ENCODE data around the gene EPB41L2.
"Not testable (repeated sequence)": the region's sequence is repeated elsewhere in the genome, so short reads cannot be mapped to it uniquely, and the experiment has no call there.

EPB41L2 gene

GRCh38 chr6:131063028-131063763 is at the start of gene EPB41L2:
Gene EPB41L2, minus strand, starts transcription at chr6:131063245. Its CDS starts 106,760 bp downstream, at chr6:130956485.
- DNase-seq = peak; percentile 36

- no peak for DNase-seq
Measured at GRCh38 chr6:131112249-131112648, 49.2 kb upstream of the EPB41L2 start.

GRCh38 chr6:131107151-131107550 is 44.1 kb upstream of the EPB41L2 start:
- no peak for DNase-seq

- DNase-seq = no peak
Measured at GRCh38 chr6:131103901-131104300, 40.9 kb upstream of the EPB41L2 start.

GRCh38 chr6:131103296-131103695 is 40.3 kb upstream of the EPB41L2 start:
- DNase-seq = no peak

- no peak for DNase-seq
Measured at GRCh38 chr6:131101911-131102680, 39.1 kb upstream of the EPB41L2 start.

GRCh38 chr6:131096786-131097185 is 33.7 kb upstream of the EPB41L2 start:
- no peak for DNase-seq

- DNase-seq = no peak
Measured at GRCh38 chr6:131093334-131093733, 30.3 kb upstream of the EPB41L2 start.

- not testable (repeated sequence) for DNase-seq
Measured at GRCh38 chr6:131091944-131092343, 28.9 kb upstream of the EPB41L2 start.

- not testable (repeated sequence) for DNase-seq
Measured at GRCh38 chr6:131090339-131090738, 27.3 kb upstream of the EPB41L2 start.

GRCh38 chr6:131084982-131085381 is 21.9 kb upstream of the EPB41L2 start:
- no peak for DNase-seq

GRCh38 chr6:131083687-131084086 is 20.6 kb upstream of the EPB41L2 start:
- DNase-seq = no peak

GRCh38 chr6:131082335-131082734 is 19.3 kb upstream of the EPB41L2 start:
- DNase-seq = no peak

GRCh38 chr6:131080084-131080483 is 17.0 kb upstream of the EPB41L2 start:
- DNase-seq = no peak

- no peak for DNase-seq
Measured at GRCh38 chr6:131073577-131073976, 10.5 kb upstream of the EPB41L2 start.

GRCh38 chr6:131070061-131070460 is 7.0 kb upstream of the EPB41L2 start:
- no peak for DNase-seq

GRCh38 chr6:131068165-131068564 is 5.1 kb upstream of the EPB41L2 start:
- DNase-seq = no peak

- DNase-seq = no peak
Measured at GRCh38 chr6:131067521-131067920, 4.5 kb upstream of the EPB41L2 start.

GRCh38 chr6:131065824-131066171 is 2.8 kb upstream of the EPB41L2 start:
- DNase-seq = no peak

- DNase-seq = no peak
Measured at GRCh38 chr6:131065112-131065823, 2.2 kb upstream of the EPB41L2 start.

- DNase-seq = no peak
Measured at GRCh38 chr6:131063764-131064272, 773 bp upstream of the EPB41L2 start.

GRCh38 chr6:131062241-131063027 is 611 bp downstream of the EPB41L2 start:
- DNase-seq = no peak

- no peak for DNase-seq
Measured at GRCh38 chr6:131061751-131062119, 1.3 kb downstream of the EPB41L2 start.
